Measurements from ENCODE around the gene IRAG1. TPM values are rescaled to one million over a fixed set of nuclear protein-coding genes. Genes with fewer than 3 reads are reported as not detected.

The IRAG1 gene
- total RNA-seq, 2 donors from 2014 or later: 0.13 TPM; not detected in 1

GRCh38 chr11:10720881-10721376 lies 27.4 kb upstream of the IRAG1 start:
- ATAC-seq (replicated peaks): no peak
- Mint-ChIP-seq H3K27ac (no peak overlapping the region), H3K4me1 (peaks cover 9% of the 10 kb centered on the region), H3K4me3 (no peak overlapping the region), H3K27me3 (peaks cover 12% of the 10 kb centered on the region), H3K36me3 (ENCODE audit: low read depth) (no peaks in the 10 kb centered on the region), H3K9me3 (no peaks in the 10 kb centered on the region)

GRCh38 chr11:10719616-10720015 lies 26.1 kb upstream of the IRAG1 start:
- ATAC-seq (replicated peaks): no peak
- H3K4me3 Mint-ChIP-seq: no peak overlapping the region
- no peaks in the 10 kb centered on the region for H3K36me3 Mint-ChIP-seq (ENCODE audit: low read depth)
- peaks cover 12% of the 10 kb centered on the region for H3K27me3 Mint-ChIP-seq
- H3K9me3 Mint-ChIP-seq: no peaks in the 10 kb centered on the region
- H3K4me1 Mint-ChIP-seq: no peaks in the 10 kb centered on the region
- H3K27ac Mint-ChIP-seq: no peak overlapping the region

- ATAC-seq (replicated peaks): no peak
- Mint-ChIP-seq H3K4me1 (no peaks in the 10 kb centered on the region), H3K36me3 (ENCODE audit: low read depth) (no peaks in the 10 kb centered on the region), H3K27ac (no peak overlapping the region), H3K9me3 (no peaks in the 10 kb centered on the region), H3K4me3 (no peak overlapping the region), H3K27me3 (peaks cover 8% of the 10 kb centered on the region)
Observed at GRCh38 chr11:10716543-10717259, 23.1 kb upstream of the IRAG1 start.

- Mint-ChIP-seq H3K9me3 (no peaks in the 10 kb centered on the region), H3K36me3 (ENCODE audit: low read depth) (no peaks in the 10 kb centered on the region), H3K4me1 (no peaks in the 10 kb centered on the region), H3K27me3 (peaks cover 8% of the 10 kb centered on the region), H3K4me3 (no peak overlapping the region), H3K27ac (no peak overlapping the region)
- ATAC-seq (replicated peaks): no peak
Observed at GRCh38 chr11:10716122-10716521, 22.6 kb upstream of the IRAG1 start.

- ATAC-seq (replicated peaks): no peak
- Mint-ChIP-seq H3K36me3 (ENCODE audit: low read depth) (no peaks in the 10 kb centered on the region), H3K4me3 (no peak overlapping the region), H3K9me3 (no peaks in the 10 kb centered on the region), H3K4me1 (no peaks in the 10 kb centered on the region), H3K27me3 (peaks cover 8% of the 10 kb centered on the region), H3K27ac (no peak overlapping the region)
Observed at GRCh38 chr11:10715571-10715970, 22.0 kb upstream of the IRAG1 start.

GRCh38 chr11:10709299-10710086 lies 15.9 kb upstream of the IRAG1 start:
- no peaks in the 10 kb centered on the region for H3K36me3 Mint-ChIP-seq (ENCODE audit: low read depth)
- H3K9me3 Mint-ChIP-seq: no peaks in the 10 kb centered on the region
- ATAC-seq (replicated peaks): no peak
- H3K27ac Mint-ChIP-seq: no peak overlapping the region
- no peaks in the 10 kb centered on the region for H3K4me1 Mint-ChIP-seq
- no peaks in the 10 kb centered on the region for H3K27me3 Mint-ChIP-seq
- no peak overlapping the region for H3K4me3 Mint-ChIP-seq

- no peak for ATAC-seq (replicated peaks)
- H3K9me3 Mint-ChIP-seq: no peaks in the 10 kb centered on the region
- no peaks in the 10 kb centered on the region for H3K36me3 Mint-ChIP-seq (ENCODE audit: low read depth)
- H3K27ac Mint-ChIP-seq: no peak overlapping the region
- no peaks in the 10 kb centered on the region for H3K27me3 Mint-ChIP-seq
- H3K4me3 Mint-ChIP-seq: no peak overlapping the region
- no peaks in the 10 kb centered on the region for H3K4me1 Mint-ChIP-seq
Observed at GRCh38 chr11:10708131-10708530, 14.6 kb upstream of the IRAG1 start.

GRCh38 chr11:10701982-10702381 lies 8.4 kb upstream of the IRAG1 start:
- no peaks in the 10 kb centered on the region for H3K4me1 Mint-ChIP-seq

GRCh38 chr11:10699072-10699471 lies 5.5 kb upstream of the IRAG1 start:
- Mint-ChIP-seq H3K27me3 (peaks cover 6% of the 10 kb centered on the region), H3K36me3 (ENCODE audit: low read depth) (no peaks in the 10 kb centered on the region), H3K9me3 (no peaks in the 10 kb centered on the region), H3K4me1 (no peaks in the 10 kb centered on the region), H3K4me3 (no peak overlapping the region), H3K27ac (no peak overlapping the region)
- no peak for ATAC-seq (replicated peaks)

More at GRCh38 chr11:10701982-10702381, 8.4 kb upstream of the IRAG1 start:
- H3K9me3 Mint-ChIP-seq: no peaks in the 10 kb centered on the region
- no peak overlapping the region for H3K4me3 Mint-ChIP-seq
- ATAC-seq (replicated peaks): no peak
- H3K27me3 Mint-ChIP-seq: peaks cover 3% of the 10 kb centered on the region
- H3K36me3 Mint-ChIP-seq (ENCODE audit: low read depth): no peaks in the 10 kb centered on the region
- H3K27ac Mint-ChIP-seq: no peak overlapping the region

GRCh38 chr11:10697323-10697620 lies 3.7 kb upstream of the IRAG1 start:
- no peak overlapping the region for H3K27ac Mint-ChIP-seq
- no peaks in the 10 kb centered on the region for H3K36me3 Mint-ChIP-seq (ENCODE audit: low read depth)
- ATAC-seq (replicated peaks): no peak
- no peaks in the 10 kb centered on the region for H3K4me1 Mint-ChIP-seq
- peaks cover 13% of the 10 kb centered on the region for H3K27me3 Mint-ChIP-seq
- H3K9me3 Mint-ChIP-seq: no peaks in the 10 kb centered on the region
- H3K4me3 Mint-ChIP-seq: no peak overlapping the region

GRCh38 chr11:10696468-10697322 lies 3.1 kb upstream of the IRAG1 start:
- H3K27me3 Mint-ChIP-seq: peaks cover 16% of the 10 kb centered on the region
- no peak for ATAC-seq (replicated peaks)
- no peaks in the 10 kb centered on the region for H3K36me3 Mint-ChIP-seq (ENCODE audit: low read depth)
- H3K9me3 Mint-ChIP-seq: no peaks in the 10 kb centered on the region
- no peaks in the 10 kb centered on the region for H3K4me1 Mint-ChIP-seq
- H3K4me3 Mint-ChIP-seq: no peak overlapping the region
- H3K27ac Mint-ChIP-seq: no peak overlapping the region

GRCh38 chr11:10695833-10696232 lies 2.3 kb upstream of the IRAG1 start:
- H3K4me1 Mint-ChIP-seq: no peaks in the 10 kb centered on the region
- H3K27me3 Mint-ChIP-seq: peaks cover 17% of the 10 kb centered on the region
- ATAC-seq (replicated peaks): no peak
- no peak overlapping the region for H3K4me3 Mint-ChIP-seq
- no peak overlapping the region for H3K27ac Mint-ChIP-seq
- H3K9me3 Mint-ChIP-seq: no peaks in the 10 kb centered on the region
- H3K36me3 Mint-ChIP-seq (ENCODE audit: low read depth): no peaks in the 10 kb centered on the region

GRCh38 chr11:10694486-10695239 lies 1.1 kb upstream of the IRAG1 start:
- no peaks in the 10 kb centered on the region for H3K36me3 Mint-ChIP-seq (ENCODE audit: low read depth)
- H3K4me3 Mint-ChIP-seq: no peak overlapping the region
- peaks cover 20% of the 10 kb centered on the region for H3K27me3 Mint-ChIP-seq
- ATAC-seq (replicated peaks): no peak
- no peaks in the 10 kb centered on the region for H3K4me1 Mint-ChIP-seq
- H3K27ac Mint-ChIP-seq: no peak overlapping the region
- no peaks in the 10 kb centered on the region for H3K9me3 Mint-ChIP-seq

GRCh38 chr11:10692531-10693115 lies 932 bp downstream of the IRAG1 start:
- Mint-ChIP-seq H3K27me3 (peaks cover 20% of the 10 kb centered on the region), H3K36me3 (ENCODE audit: low read depth) (no peaks in the 10 kb centered on the region), H3K4me1 (no peaks in the 10 kb centered on the region), H3K27ac (no peak overlapping the region), H3K4me3 (no peak overlapping the region), H3K9me3 (no peaks in the 10 kb centered on the region)
- no peak for ATAC-seq (replicated peaks)

All from activated T-helper 17 cell treated with anti-CD3 and anti-CD28 coated beads, Interleukin-2, amount 50 U/mL, for 72 hours (primary cell).